Right kidney (tissue), 1 donor: ENCODE data around the gene NRK.
"Not testable (repeated sequence)": the region's sequence is repeated elsewhere in the genome, so short reads cannot be mapped to it uniquely, and the experiment has no call there.

Experiments
- DNase-seq: peaks from one replicate; pipeline ENCODE4 v3.0.0-alpha.2; 2016

The NRK gene

DNA sequence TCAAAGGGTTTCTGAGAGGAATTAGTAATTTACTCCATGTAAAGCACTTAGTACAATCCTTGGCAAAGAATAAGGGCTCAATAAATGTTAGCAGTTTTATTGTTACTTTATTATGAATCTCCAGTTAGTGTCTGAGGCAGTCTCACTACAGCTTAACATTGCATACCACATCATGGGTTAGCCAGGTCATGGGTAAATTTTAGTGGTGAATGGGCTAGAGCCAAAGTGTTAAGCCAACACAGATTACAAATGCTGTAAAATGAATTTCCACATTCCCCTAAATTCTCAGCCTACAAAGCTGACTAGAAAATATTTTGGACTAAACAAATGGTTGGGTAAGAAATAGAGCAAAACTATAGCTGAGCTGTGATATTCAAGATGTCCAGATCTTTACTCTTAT lies 72.4 kb downstream of the NRK start:
- no peak for DNase-seq

DNA sequence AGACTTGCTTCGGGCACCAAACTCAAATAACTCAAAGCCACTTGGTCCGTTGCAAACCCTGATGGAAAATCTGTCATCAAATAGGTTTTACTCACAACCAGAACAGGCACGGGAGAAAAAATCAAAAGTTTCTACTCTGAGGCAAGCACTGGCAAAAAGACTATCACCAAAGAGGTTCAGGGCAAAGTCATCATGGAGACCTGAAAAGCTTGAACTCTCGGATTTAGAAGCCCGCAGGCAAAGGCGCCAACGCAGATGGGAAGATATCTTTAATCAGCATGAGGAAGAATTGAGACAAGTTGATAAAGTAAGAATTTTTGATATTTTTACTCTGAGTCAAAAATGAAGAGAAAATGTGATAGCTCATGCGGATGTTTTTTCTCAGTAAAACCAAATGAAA lies 87.2 kb downstream of the NRK start:
- DNase-seq, result no peak

DNA sequence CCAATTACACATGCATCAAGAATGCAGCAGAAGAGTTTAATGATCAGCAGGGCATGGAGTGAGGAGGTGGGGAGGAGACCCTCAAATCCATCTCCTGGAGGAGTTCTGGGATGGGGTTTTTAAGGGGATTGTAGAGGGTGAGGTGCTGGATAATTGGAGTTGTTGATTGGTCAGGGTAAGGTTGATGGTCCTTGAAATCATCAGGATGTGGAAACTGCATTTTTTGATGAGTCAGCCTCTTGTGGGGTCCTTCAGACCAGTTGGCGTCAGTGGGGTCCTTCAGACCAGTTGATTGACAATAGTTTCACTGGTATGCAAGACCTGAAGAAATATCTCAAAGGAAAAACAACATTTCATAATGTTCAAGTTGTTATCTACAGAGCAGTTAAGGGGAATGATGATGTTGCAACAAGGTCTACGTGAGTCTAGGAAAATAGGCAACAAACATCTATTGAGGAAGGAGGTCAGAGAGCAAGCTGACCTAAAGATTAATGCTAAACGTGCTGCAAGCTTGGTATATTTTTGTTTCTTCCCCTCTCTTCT lies 88.3 kb downstream of the NRK start:
- no peak for DNase-seq

DNA sequence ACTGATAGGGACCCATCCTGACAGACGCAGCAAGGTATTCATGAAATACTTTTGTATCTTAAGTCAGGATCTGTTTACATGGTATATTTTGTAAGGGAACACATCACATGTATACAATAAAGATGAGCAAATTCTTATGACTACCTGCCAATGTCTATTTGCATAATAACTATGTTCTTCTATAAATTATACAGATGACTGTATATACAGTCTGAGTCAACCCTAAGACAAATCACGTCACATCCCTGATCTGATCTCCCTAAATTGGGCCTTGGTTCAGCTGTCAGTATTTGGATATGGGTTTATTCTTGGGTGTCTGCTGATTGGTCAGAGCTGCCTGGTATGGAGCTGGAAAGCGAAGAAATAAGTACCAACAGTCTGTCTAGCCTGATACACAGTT lies 122.9 kb downstream of the NRK start:
- no peak for DNase-seq

DNA sequence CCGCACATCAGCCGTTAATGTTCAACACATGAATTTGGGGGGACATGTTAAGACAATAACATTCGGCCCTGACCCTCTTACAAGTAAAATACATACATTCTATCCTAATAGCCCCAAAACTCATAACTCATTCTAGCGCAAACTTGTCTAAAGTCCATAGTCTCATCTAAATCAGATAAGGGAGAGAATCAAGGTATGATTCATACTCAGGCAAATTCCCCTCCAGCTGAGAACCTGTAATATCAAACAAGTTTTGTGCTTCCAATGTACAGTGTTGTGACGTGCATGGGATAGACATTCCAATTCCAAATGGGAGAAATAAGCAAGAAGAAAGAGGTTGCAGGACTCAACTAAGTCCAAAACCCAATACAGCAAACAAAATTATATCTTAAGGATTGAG lies 147.1 kb downstream of the NRK start:
- no peak for DNase-seq

DNA sequence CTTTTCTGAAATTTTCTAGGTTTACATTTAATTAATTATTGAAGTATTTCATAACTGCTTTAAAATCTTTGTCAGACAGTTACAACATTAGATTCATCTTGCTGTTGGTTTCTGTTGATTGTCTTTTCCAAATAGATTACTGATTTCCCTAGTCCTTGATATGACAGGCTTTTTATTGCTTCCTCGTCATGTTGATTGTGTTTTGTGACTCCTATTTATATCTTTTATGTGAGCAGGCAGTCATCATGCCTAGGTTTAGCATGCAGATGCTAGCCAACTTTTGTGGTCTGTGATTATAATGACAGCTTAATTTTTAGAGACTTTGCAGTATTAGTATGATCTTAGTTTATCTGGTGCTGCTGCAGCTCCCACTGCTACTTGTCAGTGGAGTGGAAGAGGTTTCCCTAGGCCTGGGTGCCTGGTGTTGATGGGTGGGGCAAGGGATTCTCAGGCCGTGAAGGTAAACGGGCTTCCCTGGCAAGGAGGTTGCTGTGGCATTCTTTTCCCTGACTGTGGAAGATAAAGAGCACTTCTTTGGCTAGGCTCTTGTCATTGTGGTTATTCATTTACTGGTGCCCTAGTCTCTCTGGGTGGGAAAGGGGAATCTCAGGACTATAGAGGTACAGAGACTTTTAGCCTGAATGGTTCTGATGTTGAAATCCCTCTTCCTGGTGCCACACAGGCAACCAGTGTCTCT lies 150.5 kb downstream of the NRK start:
- no peak for DNase-seq

DNA sequence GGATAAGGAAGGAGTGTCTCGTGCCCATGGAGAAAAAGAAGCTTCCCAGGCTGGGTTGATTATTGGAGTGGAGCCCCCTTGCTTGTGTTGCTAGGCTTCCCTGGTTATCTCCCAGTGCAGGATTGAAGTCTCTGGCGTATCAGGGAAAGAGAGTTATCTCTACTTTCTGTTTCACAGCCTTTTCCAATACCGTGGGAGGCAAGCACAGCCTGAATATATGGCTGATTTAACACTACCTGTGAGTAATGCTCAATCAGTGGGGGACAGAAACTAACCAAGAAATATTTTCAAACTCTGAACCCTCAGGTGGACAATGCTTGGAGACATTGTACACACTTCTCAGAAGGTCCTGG lies 151.0 kb downstream of the NRK start:
- no peak for DNase-seq

DNA sequence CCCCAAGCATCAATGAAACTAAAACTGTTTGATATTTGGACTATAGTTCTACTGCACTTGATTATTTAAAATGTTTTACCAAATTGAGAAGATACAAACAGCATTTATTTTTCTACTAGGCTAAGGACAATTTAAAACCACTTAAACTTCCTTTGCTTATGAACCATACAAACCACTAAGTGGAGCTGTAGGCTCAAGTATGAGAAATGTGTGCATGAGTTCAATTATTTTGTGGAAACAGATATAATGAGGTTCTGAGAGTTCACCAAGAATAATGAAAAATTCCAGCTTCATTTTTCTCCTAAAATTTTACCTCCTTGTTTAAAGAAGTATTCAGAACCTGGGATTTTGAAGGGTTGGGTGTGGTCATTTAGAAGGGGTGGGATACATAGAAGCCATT lies 153.0 kb downstream of the NRK start:
- no peak for DNase-seq

DNA sequence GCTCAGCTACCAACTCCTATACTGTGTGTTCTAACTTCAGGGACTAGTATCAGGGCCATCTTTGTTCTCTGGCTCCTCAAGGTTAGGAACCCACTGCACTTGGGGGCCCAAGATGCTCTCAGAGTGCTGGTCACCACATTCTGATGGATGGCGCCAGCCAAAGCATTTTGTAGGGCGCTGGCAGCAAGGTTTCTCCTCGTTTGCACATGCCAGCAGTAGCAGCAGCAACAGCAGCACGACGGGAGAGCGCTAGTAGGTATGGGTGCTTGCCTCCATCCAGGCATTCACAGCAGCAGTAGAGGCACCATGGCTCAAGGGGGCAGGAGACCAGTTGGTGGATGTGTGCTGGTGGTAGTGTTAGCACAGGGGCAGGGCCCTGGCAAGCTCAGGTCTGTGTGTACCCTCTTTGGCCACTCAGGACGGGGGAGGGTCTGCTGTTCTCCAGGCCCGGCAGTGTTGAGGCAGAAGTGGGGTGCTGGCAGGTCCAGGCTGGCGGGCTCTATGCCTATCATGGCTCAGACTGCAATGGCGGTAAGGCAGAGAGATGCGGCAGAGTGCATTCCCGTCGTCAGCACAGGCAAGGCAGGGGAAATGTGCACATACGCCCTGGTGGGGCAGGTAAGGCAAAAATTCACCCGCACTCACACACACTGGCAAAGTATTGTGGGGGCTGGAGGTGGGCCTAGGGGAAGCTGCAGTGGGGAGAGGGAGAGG lies 159.6 kb downstream of the NRK start:
- no peak for DNase-seq

DNA sequence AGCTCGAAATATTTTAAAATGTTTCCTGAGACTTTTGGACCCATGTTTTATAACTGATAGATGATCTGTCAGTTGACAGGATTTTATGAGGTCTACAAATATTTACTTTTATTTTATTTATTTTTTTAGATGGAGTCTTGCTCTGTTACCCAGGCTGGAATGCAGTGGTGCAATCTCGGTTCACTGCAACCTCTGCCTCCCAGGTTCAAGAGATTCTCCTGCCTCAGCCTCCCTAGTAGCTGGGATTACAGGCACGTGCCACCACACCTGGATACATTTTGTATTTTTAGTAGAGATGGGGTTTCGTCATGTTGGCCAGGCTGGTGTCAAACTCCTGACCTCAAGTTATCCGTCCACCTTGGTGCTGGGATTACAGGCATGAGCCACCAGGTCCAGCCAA lies 166.1 kb downstream of the NRK start:
- not testable (repeated sequence) for DNase-seq

DNA sequence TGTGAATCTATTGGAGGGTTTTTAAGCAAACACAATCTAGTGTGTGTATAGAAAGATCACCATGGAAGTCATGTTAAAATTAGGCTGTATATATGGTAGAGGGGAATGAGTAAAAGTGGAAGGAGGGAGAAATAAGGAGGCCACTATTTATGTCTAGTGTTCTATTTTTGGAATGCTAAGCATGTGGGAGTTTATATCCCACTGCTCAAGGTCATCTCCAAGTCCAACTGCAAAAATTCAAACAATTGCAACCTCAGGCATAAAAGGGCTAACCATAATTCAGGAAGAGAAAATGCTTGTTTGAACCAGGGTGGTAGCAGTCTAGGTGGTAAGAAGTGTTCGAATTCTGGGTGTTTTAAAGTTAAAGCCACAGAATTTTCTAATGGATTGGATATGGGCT lies 177.0 kb downstream of the NRK start:
- no peak for DNase-seq

DNA sequence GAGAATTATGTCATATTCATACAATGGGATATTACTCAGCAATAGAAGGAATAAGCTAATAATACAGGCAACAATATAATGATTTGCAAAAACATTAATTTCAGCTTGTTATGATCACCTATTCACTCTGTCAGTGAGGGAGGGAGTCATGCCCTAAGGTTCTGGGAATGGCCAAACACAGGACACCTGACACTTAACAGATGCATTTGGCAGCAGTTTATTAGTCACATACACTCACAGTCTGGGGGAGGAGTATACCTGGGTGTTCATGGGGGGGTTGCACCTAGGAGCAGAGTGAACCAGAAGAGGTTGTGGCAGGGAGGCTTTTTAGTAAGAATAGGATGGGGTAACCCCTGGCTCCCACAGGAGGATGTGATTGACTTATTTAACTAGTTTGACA lies 177.9 kb downstream of the NRK start:
- DNase-seq, result no peak

DNA sequence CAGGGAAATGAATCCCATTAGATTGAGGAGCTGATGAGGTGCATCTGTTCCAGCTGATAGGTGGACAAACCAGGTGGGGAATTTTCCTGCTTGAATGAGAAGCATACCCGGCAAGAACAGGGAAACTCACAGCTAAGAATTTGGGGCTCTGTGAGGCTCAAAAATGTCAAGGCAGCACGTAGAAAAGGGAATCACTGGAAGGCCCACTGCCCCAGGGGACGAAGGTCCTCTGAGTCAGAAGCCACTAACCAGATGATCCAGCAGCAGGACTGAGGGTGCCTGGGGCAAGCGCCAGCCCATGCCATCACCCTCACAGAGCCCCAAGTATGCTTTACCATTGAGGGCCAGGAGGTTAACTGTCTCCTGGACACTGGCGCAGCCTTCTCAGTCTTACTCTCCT lies 178.3 kb downstream of the NRK start:
- not testable (repeated sequence) for DNase-seq

DNA sequence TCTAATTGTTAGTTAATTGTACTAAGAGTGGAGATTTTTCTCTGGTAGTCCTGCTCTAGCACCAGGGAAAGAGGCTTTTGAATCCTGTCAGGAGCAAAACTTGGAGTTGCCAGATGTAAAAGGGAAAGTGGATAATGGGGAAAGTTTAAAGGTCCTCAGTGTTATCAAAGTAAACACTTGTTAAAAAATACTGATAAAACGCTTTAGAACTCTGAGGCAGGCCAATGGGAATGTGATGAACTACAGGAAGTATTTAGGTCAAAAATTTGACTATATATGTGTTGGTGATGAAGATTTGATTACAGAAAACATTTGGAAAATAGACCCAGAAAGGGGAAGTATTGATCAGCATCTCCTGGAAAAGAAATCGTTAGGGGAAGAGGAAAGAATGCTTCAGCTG lies 183.3 kb downstream of the NRK start:
- no peak for DNase-seq

DNA sequence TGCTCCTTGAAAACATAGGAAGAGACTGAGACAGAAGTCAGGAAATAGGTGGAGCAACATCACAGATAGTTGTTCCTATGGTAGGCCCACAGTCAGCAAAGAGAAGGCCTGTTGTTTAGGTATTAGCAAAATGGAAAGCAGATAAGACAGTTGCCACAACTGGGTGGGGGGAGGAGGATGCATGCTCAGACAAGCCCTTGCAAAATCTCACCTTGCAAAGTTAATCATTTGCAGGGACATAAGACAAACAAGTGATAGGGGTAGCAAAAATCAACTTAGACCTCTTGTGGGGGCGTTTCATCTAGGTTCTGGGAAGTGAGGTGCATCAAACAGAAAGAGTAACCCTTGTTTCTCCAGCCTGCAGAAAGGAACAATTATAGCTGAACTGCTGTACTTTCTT lies 185.5 kb downstream of the NRK start:
- DNase-seq, result no peak
